A549 (cell line): ENCODE results near the gene ZNF135. TPM values are rescaled to one million over a fixed set of nuclear protein-coding genes. Genes with fewer than 3 reads are reported as not detected.

Experiments
- ATAC-seq, 2 experiments: fragments of 200-7000 bp in 1 of 2; fragments of >200 bp in 1 of 2; cut with Nextera tagmentation in 1 of 2; cut with Tn5 transposase in 1 of 2; 3 replicates each; pipeline versions ENCODE4 v1.8.0 to v1.9.1; 2018 to 2020; ENCODE audit warnings: mild to moderate bottlenecking in 1 of 2, moderate library complexity in 1 of 2
- CTCF ChIA-PET: fragments of 300-600 bp; sonication (Branson Sonifier 250); formaldehyde crosslinking; extraction: SDS; loops from one replicate; lab custom pipeline; 2021; ENCODE audit warnings: antibody characterized with exemption, inconsistent platforms; lab: Yijun Ruan, JAX
- POLR2A ChIA-PET: fragments of 350-600 bp; formaldehyde crosslinking; extraction: SDS; loops from one replicate; lab custom pipeline; 2021; ENCODE audit warnings: antibody characterized with exemption, inconsistent platforms; lab: Yijun Ruan, JAX
- DNase-seq, 2 experiments: peaks; one replicate each; pipeline versions ENCODE4 v3.0.0 to v3.0.0-alpha.2; 2011 to 2016; ENCODE audit warnings: low read depth in 1 of 2, low spot score in 1 of 2
- FAIRE-seq: peaks from 2 replicates; lab custom pipeline; 2011; peaks lifted over from hg19 to GRCh38; lab: Jason Lieb, UNC
- H3K27ac ChIP-seq, 2 experiments: fragments of >200 bp; sonication (Bioruptor Twin); formaldehyde crosslinking; 3 replicates each; pipeline ENCODE4 v1.5.1; 2016 to 2017
- H3K4me1 ChIP-seq: fragments of >200 bp; sonication (Bioruptor Twin); formaldehyde crosslinking; 3 replicates; pipeline ENCODE4 v1.6.1; 2016
- H3K4me2 ChIP-seq: fragments of >200 bp; sonication (Bioruptor Twin); formaldehyde crosslinking; 3 replicates; pipeline ENCODE4 v1.6.1; 2016
- H3K4me3 ChIP-seq: fragments of >200 bp; sonication (Bioruptor Twin); formaldehyde crosslinking; 3 replicates; pipeline ENCODE4 v1.5.1; 2016
- H3K9me3 ChIP-seq: fragments of >200 bp; sonication (Bioruptor Twin); formaldehyde crosslinking; 3 replicates; pipeline ENCODE4 v1.6.1; 2016
- BCL3 ChIP-seq: fragments of >200 bp; sonication (Bioruptor Twin); formaldehyde crosslinking; IDR thresholded peaks from 3 replicates; pipeline ENCODE4 v1.6.1; 2016
- CBX8 ChIP-seq: fragments of 200-600 bp; sonication (generic); IDR thresholded peaks from 2 replicates; pipeline ENCODE4 v1.6.1; 2016
- CTCF ChIP-seq: fragments of >200 bp; sonication (Bioruptor Twin); formaldehyde crosslinking; IDR thresholded peaks from 3 replicates; pipeline ENCODE4 v1.5.1; 2016
- E2F6 ChIP-seq: IDR thresholded peaks from 2 replicates; pipeline ENCODE4 v1.6.1; 2012; ENCODE audit warnings: low read depth, borderline replicate concordance
- EP300 ChIP-seq, 2 experiments: fragments of >200 bp; sonication (Bioruptor Twin); formaldehyde crosslinking; IDR thresholded peaks; 2 replicates in 1 of 2; 3 replicates in 1 of 2; pipeline ENCODE4 v1.6.1; 2016 to 2017
- ESRRA ChIP-seq: fragments of 150-350 bp; IDR thresholded peaks from 2 replicates; pipeline ENCODE4 v1.6.1; 2014; ENCODE audit warnings: mild to moderate bottlenecking, low read length, borderline replicate concordance
- FOSB ChIP-seq: fragments of 250-450 bp; sonication (Bioruptor Pico); IDR thresholded peaks from 2 replicates; pipeline ENCODE4 v1.5.0; 2020; ENCODE audit warnings: mild to moderate bottlenecking, moderate library complexity
- FOXS1 ChIP-seq: fragments of 250-450 bp; sonication (Bioruptor Pico); IDR thresholded peaks from 2 replicates; pipeline ENCODE4 v1.5.0; 2020; ENCODE audit warnings: mild to moderate bottlenecking, moderate library complexity
- HDAC2 ChIP-seq: fragments of 200-600 bp; sonication (generic); IDR thresholded peaks from 2 replicates; pipeline ENCODE4 v1.6.1; 2016
- HOXA7 ChIP-seq: fragments of 250-450 bp; sonication (Bioruptor Pico); IDR thresholded peaks from 2 replicates; pipeline ENCODE4 v1.5.0; 2020; ENCODE audit warnings: mild to moderate bottlenecking, moderate library complexity
- JUN ChIP-seq, 2 experiments: fragments of >200 bp; sonication (Bioruptor Twin); formaldehyde crosslinking; IDR thresholded peaks; 2 replicates in 1 of 2; 3 replicates in 1 of 2; pipeline ENCODE4 v1.6.1; 2016 to 2017
- JUNB ChIP-seq: fragments of >200 bp; sonication (Bioruptor Twin); formaldehyde crosslinking; IDR thresholded peaks from 2 replicates; pipeline ENCODE4 v1.6.1; 2016
- NR3C1 ChIP-seq: fragments of >200 bp; sonication (Bioruptor Twin); formaldehyde crosslinking; IDR thresholded peaks from 3 replicates; pipeline ENCODE4 v1.6.1; 2017
- POLR2AphosphoS2 ChIP-seq: conservative IDR thresholded peaks from 2 replicates; pipeline ENCODE4 v1.6.1; 2012; ENCODE audit warnings: low read length, improper control_type of control experiment, inconsistent platforms
- REST ChIP-seq: fragments of 200-600 bp; sonication (generic); IDR thresholded peaks from 2 replicates; pipeline ENCODE4 v1.6.1; 2016; ENCODE audit warnings: antibody characterized with exemption, mild to moderate bottlenecking, moderate library complexity
- RFX5 ChIP-seq: fragments of 450-650 bp; IDR thresholded peaks from 2 replicates; pipeline ENCODE4 v1.7.1; 2014; ENCODE audit warnings: antibody characterized with exemption, mild to moderate bottlenecking, moderate library complexity
- SMC3 ChIP-seq: fragments of >200 bp; sonication (Bioruptor Twin); formaldehyde crosslinking; IDR thresholded peaks from 3 replicates; pipeline ENCODE4 v1.6.1; 2018; ENCODE audit warnings: inconsistent platforms
- TP53 ChIP-seq: fragments of 250-450 bp; sonication (Bioruptor Pico); IDR thresholded peaks from 2 replicates; pipeline ENCODE4 v1.5.0; 2021; ENCODE audit warnings: mild to moderate bottlenecking, moderate library complexity
- ZFP36 ChIP-seq: fragments of 450-650 bp; IDR thresholded peaks from 2 replicates; pipeline ENCODE4 v1.6.1; 2014; ENCODE audit warnings: borderline replicate concordance; ENCODE audit not compliant: partially characterized antibody
- ZSCAN20 ChIP-seq: fragments of 250-450 bp; sonication (Bioruptor Pico); IDR thresholded peaks from 2 replicates; pipeline ENCODE4 v1.8.0; 2022; ENCODE audit warnings: mild to moderate bottlenecking, moderate library complexity
- WGBS: methylation state at CpG from one replicate; pipeline ENCODE4 v1.1.6; 2017; ENCODE audit errors: missing lambda C conversion rate; 5-methylcytosine and 5-hydroxymethylcytosine counted together
- polyA plus RNA-seq, 4 experiments: library from polyadenylated mRNA; depleted of rRNA in 3 of 4; stranded (reverse); fragments of >200 nt; fragmentation: RNase III in 1 of 4; extraction: RNeasy Plus Mini Kit Qiagen cat#74134 plus additional on column Dnase treatment in 1 of 4; gene quantifications; 2 replicates in 3 of 4; 3 replicates in 1 of 4; pipeline ENCODE4 v1.2.3, GENCODE V29; 2011 to 2017

Gene ZNF135
- polyA plus RNA-seq, 2 of the 4 experiments (the other 2 are of a cell fraction): not detected

GRCh38 chr19:58059671-58060078 is 593 bp downstream of the ZNF135 start:
- Histone ChIP-seq H3K4me3 (no peak overlapping the region), H3K9me3 (peaks cover 85% of the 10 kb centered on the region)
- 76% methylated on average over 25 of the region's 28 CpGs for WGBS

GRCh38 chr19:58060231-58060630 is 1.1 kb downstream of the ZNF135 start:
- Histone ChIP-seq H3K27ac (no peak overlapping the region), H3K4me3 (no peak overlapping the region), H3K4me1 (no peaks in the 10 kb centered on the region), H3K9me3 (peaks cover 83% of the 10 kb centered on the region), H3K4me2 (no peak overlapping the region)
- no peak for FAIRE-seq
- POLR2A ChIA-PET: no interaction called here
- 77% methylated on average over 22 of the region's 24 CpGs for WGBS
- no peak for ATAC-seq
- DNase-seq: no peak
- CTCF ChIA-PET: interaction anchor here (1.1 kb wide), 1 partner anchor 15 kb away, joined by 5 read pairs; no protein-coding TSS in a partner anchor
- TF ChIP-seq EP300 (IDR thresholded peaks at IDR 0.05): no peak
- TF ChIP-seq ZFP36: no peak
- no peak for TF ChIP-seq JUN (IDR thresholded peaks at IDR 0.05)
- TF ChIP-seq ZSCAN20: no peak
- TF ChIP-seq CBX8: no peak
- TF ChIP-seq HOXA7 (CRISPR knock-in tag): no peak
- no peak for TF ChIP-seq JUNB
- no peak for TF ChIP-seq CTCF
- no peak for TF ChIP-seq HDAC2
- no peak for TF ChIP-seq E2F6

More at GRCh38 chr19:58059671-58060078, 593 bp downstream of the ZNF135 start:
- ChIA-PET POLR2A (interaction anchor here (0.6 kb wide), 1 partner anchor 41 kb away, joined by 3 read pairs; no protein-coding TSS in a partner anchor), CTCF (interaction anchor here (1.1 kb wide), 1 partner anchor 16 kb away, joined by 5 read pairs; no protein-coding TSS in a partner anchor)
- H3K4me2 ChIP-seq: no peak overlapping the region
- ATAC-seq (no peak), FAIRE-seq (no peak), DNase-seq (no peak)
- no peak for TF ChIP-seq FOXS1
- TF ChIP-seq ESRRA: no peak
- TF ChIP-seq HDAC2: no peak
- no peak for TF ChIP-seq NR3C1
- no peak for TF ChIP-seq SMC3
- no peak for TF ChIP-seq FOSB (CRISPR knock-in tag)
- no peaks in the 10 kb centered on the region for H3K4me1 ChIP-seq
- H3K27ac ChIP-seq: no peak overlapping the region

- peaks cover 87% of the 10 kb centered on the region for H3K9me3 ChIP-seq
- ChIA-PET POLR2A (no interaction called here), CTCF (no interaction called here)
- no peaks in the 10 kb centered on the region for H3K4me1 ChIP-seq
- no peak overlapping the region for H3K4me3 ChIP-seq
- no peak overlapping the region for H3K27ac ChIP-seq
- no peak overlapping the region for H3K4me2 ChIP-seq
- 20% methylated on average over 3 of the region's 3 CpGs for WGBS
- FAIRE-seq (no peak), ATAC-seq (no peak), DNase-seq (no peak)
- TF ChIP-seq RFX5 (no peak), BCL3 (no peak)
Measured at GRCh38 chr19:58063712-58064111, 4.6 kb downstream of the ZNF135 start.

- ATAC-seq: no peak
- no peak overlapping the region for H3K27ac ChIP-seq
- no peak for FAIRE-seq
- ChIA-PET CTCF (no interaction called here), POLR2A (no interaction called here)
- no peaks in the 10 kb centered on the region for H3K4me1 ChIP-seq
- no peak overlapping the region for H3K4me2 ChIP-seq
- peaks cover 88% of the 10 kb centered on the region for H3K9me3 ChIP-seq
- TF ChIP-seq TP53 (CRISPR knock-in tag) (no peak), REST (no peak), POLR2AphosphoS2 (no peak), CBX8 (no peak)
- 34% methylated on average over 15 of the region's 15 CpGs for WGBS
- no peak for DNase-seq
- no peak overlapping the region for H3K4me3 ChIP-seq
Measured at GRCh38 chr19:58067240-58067912, 8.3 kb downstream of the ZNF135 start.
